ENCODE results near the gene OXNAD1. TPM values are rescaled to one million over a fixed set of nuclear protein-coding genes. Genes with fewer than 3 reads are reported as not detected.

The OXNAD1 gene
- total RNA-seq, 1 experiment from 2014 or later, result 23.7 TPM

- no peak overlapping the region for H2BK20ac ChIP-seq (ENCODE audit: low read depth, low read length, poor library complexity, severe bottlenecking)
Measured at GRCh38 chr3:16236856-16237393, 28.1 kb upstream of the OXNAD1 start.

More at GRCh38 chr3:16236856-16237393, 28.1 kb upstream of the OXNAD1 start:
- no peak overlapping the region for H3K27ac ChIP-seq (ENCODE audit: insufficient read length, low read depth, low read length)
- H2BK120ac ChIP-seq (ENCODE audit: low read depth, low read length, poor library complexity, severe bottlenecking), result no peak overlapping the region
- no peaks in the 10 kb centered on the region for H3K4me1 ChIP-seq (ENCODE audit: insufficient read depth, low read length)
- no peak overlapping the region for H3T11ph ChIP-seq (ENCODE audit: low read length)
- no peak overlapping the region for H3K9ac ChIP-seq (ENCODE audit: extremely low read depth, insufficient read length, low read length)
- no peaks in the 10 kb centered on the region for H4K20me1 ChIP-seq (ENCODE audit: control insufficient read depth, insufficient read depth, insufficient read length)
- H2BK12ac ChIP-seq (ENCODE audit: insufficient read length, low read depth, low read length), result no peak overlapping the region
- Mint-ChIP-seq H3K4me1 (no peaks in the 10 kb centered on the region), H3K27me3 (ENCODE audit: low read depth) (peaks cover 6% of the 10 kb centered on the region), H3K4me3 (no peak overlapping the region), H3K27ac (no peak overlapping the region), H3K36me3 (ENCODE audit: insufficient read depth in 1 of 3, low read depth in 3 of 3) (no peaks in the 10 kb centered on the region), H3K9me3 (no peaks in the 10 kb centered on the region; a peak in 1 of 5 replicates)
- no peaks in the 10 kb centered on the region for H3K27me3 ChIP-seq (ENCODE audit: insufficient read depth, low read length)
- H4K8ac ChIP-seq (replicated peaks; ENCODE audit: insufficient read length, low read depth, low read length), result no peak overlapping the region
- H4K91ac ChIP-seq (ENCODE audit: insufficient read length, low read depth, low read length), result no peak overlapping the region
- H3K56ac ChIP-seq (ENCODE audit: insufficient read length, low read depth, low read length), result no peak overlapping the region
- no peak overlapping the region for H3K4ac ChIP-seq (ENCODE audit: low read depth, low read length)
- H3K18ac ChIP-seq (ENCODE audit: insufficient read length, low read depth, low read length), result no peak overlapping the region
- no peaks in the 10 kb centered on the region for H3K23me2 ChIP-seq (ENCODE audit: insufficient read length, low read depth, low read length, poor library complexity, severe bottlenecking)
- no peak overlapping the region for H4K5ac ChIP-seq (ENCODE audit: insufficient read length, low read depth, low read length)
- H3K79me2 ChIP-seq (ENCODE audit: insufficient read depth, low read length), result 0 out of 2 replicates have a peak, but pooled peaks cover 2% of the 10 kb centered on the region
- no peaks in the 10 kb centered on the region for H3K9me3 ChIP-seq (ENCODE audit: control insufficient read depth, low read depth, low read length)
- TF ChIP-seq CTCF (conservative IDR thresholded peaks at IDR 0.05), result no peak
- H3K14ac ChIP-seq (ENCODE audit: insufficient read depth, low read length), result no peak overlapping the region
- H3K79me1 ChIP-seq (ENCODE audit: insufficient read depth, low read depth, low read length, poor library complexity, severe bottlenecking), result no peaks in the 10 kb centered on the region
- WGBS (ENCODE audit: extremely low coverage, insufficient read length, low lambda C conversion rate), result no CpG with 5 or more reads among the region's 3 CpGs
- H2BK5ac ChIP-seq (ENCODE audit: insufficient read length, low read length), result no peak overlapping the region
- no peak overlapping the region for H3K23ac ChIP-seq (ENCODE audit: insufficient read length, low read depth, low read length)
- H2AK5ac ChIP-seq (ENCODE audit: insufficient read length, low read length), result no peak overlapping the region
- no peak overlapping the region for H2BK15ac ChIP-seq (ENCODE audit: low read depth, low read length)
- H3K4me2 ChIP-seq (ENCODE audit: insufficient read depth, insufficient read length, low read length), result no peak overlapping the region
- no peak for DNase-seq
- H2AFZ ChIP-seq (ENCODE audit: low read length), result no peak overlapping the region
